Body of pancreas (tissue), 4 donors: ENCODE results near the gene FOXP1. TPM values are rescaled to one million over a fixed set of nuclear protein-coding genes. Genes with fewer than 3 reads are reported as not detected.

ENCODE experiments used
- ATAC-seq: fragments of 150-250 bp; one replicate; pipeline ENCODE4 v1.9.1; 2016
- DNase-seq, 4 donors: peaks; one replicate each; pipeline ENCODE4 v3.0.0-alpha.2; 2019
- H3K27ac ChIP-seq, 4 donors: fragments of 200-600 bp; sonication (generic); 1 replicate in 3 of 4; 2 replicates in 1 of 4; pipeline versions ENCODE4 v1.5.1 to v1.6.1; 2016 to 2019; ENCODE audit warnings: mild to moderate bottlenecking in 1 of 4, mixed read lengths in 1 of 4, moderate library complexity in 1 of 4
- H3K27me3 ChIP-seq, 2 donors: fragments of 200-600 bp; sonication (generic); one replicate each; pipeline ENCODE4 v1.6.0; 2016; ENCODE audit warnings: mild to moderate bottlenecking in 1 of 2
- H3K36me3 ChIP-seq, 2 donors: fragments of 200-600 bp; sonication (generic); replicated peaks in 1 of 2; 2 replicates each; pipeline ENCODE4 v1.5.1; 2016; ENCODE audit warnings: low read depth in 2 of 2; ENCODE audit not compliant: insufficient read depth in 1 of 2
- H3K4me1 ChIP-seq: fragments of 200-600 bp; sonication (generic); one replicate; pipeline ENCODE4 v1.6.0; 2016
- H3K4me3 ChIP-seq, 2 donors: fragments of 200-600 bp; sonication (generic); 1 replicate in 1 of 2; 2 replicates in 1 of 2; pipeline ENCODE4 v1.5.1; 2016 to 2019
- H3K9me3 ChIP-seq, 3 donors: fragments of 200-600 bp; sonication (generic); 1 replicate in 2 of 3; 2 replicates in 1 of 3; pipeline ENCODE4 v1.5.1; 2016
- POLR2A ChIP-seq, 3 donors: fragments of 450-650 bp; IDR thresholded peaks; one replicate each; pipeline ENCODE4 v1.6.1; 2016; ENCODE audit warnings: antibody characterized with exemption in 3 of 3, mild to moderate bottlenecking in 2 of 3
- WGBS, 2 donors: methylation state at CpG; one replicate each; pipeline ENCODE4 v1.1.5; 2017; 5-methylcytosine and 5-hydroxymethylcytosine counted together
- intact Hi-C: fragments of 100-400 bp; cut with DNase I; formaldehyde crosslinking; loops from one replicate; pipeline ENCODE4 v1.15.1; 2023
- total RNA-seq, 2 donors: library from RNA; depleted of rRNA; stranded (reverse); fragments of >200 nt; gene quantifications; one replicate each; pipeline ENCODE4 v1.1.0, GENCODE V29; 2016
- TF ChIP-seq, protein P1 (sequence below), 7 experiments: fragments of 450-650 bp in 4 of 7; fragments of 200-600 bp in 3 of 7; sonication (generic) in 3 of 7; IDR thresholded peaks; one replicate each; pipeline ENCODE4 v1.5.1; 2016 to 2019; ENCODE audit warnings: antibody characterized with exemption in 7 of 7

Gene FOXP1
- total RNA-seq, 2 donors from 2014 or later = 85.7 to 86.1 TPM

DNA sequence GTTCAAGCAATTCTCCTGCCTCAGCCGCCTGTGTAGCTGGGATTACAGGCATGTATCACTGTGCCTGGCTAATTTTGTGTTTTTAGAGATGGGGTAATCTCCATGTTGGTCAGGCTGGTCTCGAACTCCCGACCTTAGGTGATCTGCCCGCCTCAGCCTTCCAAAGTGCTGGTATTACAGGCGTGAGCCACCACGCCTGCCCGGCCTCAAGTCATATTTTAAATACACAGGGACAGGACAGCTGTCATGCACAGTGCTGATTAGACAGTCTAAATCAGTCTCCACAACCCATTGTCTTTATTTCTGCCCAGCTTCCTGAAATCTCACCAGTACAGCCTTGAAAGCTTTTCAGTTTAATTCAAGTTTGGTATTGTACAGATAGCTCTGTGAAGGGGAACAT lies 587.4 kb downstream of the FOXP1 start:
- ATAC-seq = no peak
- no peaks in the 10 kb centered on the region for H3K36me3 ChIP-seq
- no peak for TF ChIP-seq POLR2A (IDR thresholded peaks at IDR 0.05)
- TF ChIP-seq, protein P1, sequence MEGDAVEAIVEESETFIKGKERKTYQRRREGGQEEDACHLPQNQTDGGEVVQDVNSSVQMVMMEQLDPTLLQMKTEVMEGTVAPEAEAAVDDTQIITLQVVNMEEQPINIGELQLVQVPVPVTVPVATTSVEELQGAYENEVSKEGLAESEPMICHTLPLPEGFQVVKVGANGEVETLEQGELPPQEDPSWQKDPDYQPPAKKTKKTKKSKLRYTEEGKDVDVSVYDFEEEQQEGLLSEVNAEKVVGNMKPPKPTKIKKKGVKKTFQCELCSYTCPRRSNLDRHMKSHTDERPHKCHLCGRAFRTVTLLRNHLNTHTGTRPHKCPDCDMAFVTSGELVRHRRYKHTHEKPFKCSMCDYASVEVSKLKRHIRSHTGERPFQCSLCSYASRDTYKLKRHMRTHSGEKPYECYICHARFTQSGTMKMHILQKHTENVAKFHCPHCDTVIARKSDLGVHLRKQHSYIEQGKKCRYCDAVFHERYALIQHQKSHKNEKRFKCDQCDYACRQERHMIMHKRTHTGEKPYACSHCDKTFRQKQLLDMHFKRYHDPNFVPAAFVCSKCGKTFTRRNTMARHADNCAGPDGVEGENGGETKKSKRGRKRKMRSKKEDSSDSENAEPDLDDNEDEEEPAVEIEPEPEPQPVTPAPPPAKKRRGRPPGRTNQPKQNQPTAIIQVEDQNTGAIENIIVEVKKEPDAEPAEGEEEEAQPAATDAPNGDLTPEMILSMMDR (IDR thresholded peaks at IDR 0.05) = no peak
- no peaks in the 10 kb centered on the region for H3K27me3 ChIP-seq
- no peak overlapping the region for H3K4me3 ChIP-seq
- WGBS, 2 donors = 96 to 98% methylated on average over 7 of the region's 7 CpGs
- intact Hi-C loops = loop anchor here (10.0 kb wide), 1 partner anchor 389 kb away; no protein-coding TSS in a partner anchor
- no peak for DNase-seq
- H3K9me3 ChIP-seq = no peaks in the 10 kb centered on the region
- no peak overlapping the region for H3K27ac ChIP-seq
- no peaks in the 10 kb centered on the region for H3K4me1 ChIP-seq

DNA sequence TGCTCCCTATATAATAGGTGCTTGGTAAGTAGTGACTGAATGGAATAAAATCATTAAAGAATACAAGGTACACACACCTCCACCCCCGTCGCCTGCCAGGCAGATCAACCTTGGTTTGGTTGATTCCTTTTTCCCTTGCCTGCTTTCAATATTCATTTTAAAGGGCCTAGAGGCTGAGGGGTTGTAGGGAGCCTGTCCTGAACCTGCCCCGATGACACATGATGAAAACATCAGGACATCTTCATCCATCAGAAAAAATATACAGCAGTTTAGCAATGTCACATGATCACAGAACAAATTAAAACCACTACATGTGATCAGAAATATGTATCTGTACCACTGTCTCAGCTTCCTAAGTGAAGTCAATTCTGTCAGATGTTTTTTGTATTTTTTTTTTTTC lies 588.9 kb downstream of the FOXP1 start:
- DNase-seq (no peak), ATAC-seq (no peak)
- Histone ChIP-seq H3K4me3 (no peak overlapping the region), H3K27me3 (no peaks in the 10 kb centered on the region), H3K27ac (no peak overlapping the region), H3K36me3 (no peaks in the 10 kb centered on the region), H3K4me1 (peaks cover 3% of the 10 kb centered on the region), H3K9me3 (no peaks in the 10 kb centered on the region)
- TF ChIP-seq POLR2A (IDR thresholded peaks at IDR 0.05) = no peak
- TF ChIP-seq, protein P1 (IDR thresholded peaks at IDR 0.05) = no peak
- 95 to 98% methylated on average over 3 of the region's 3 CpGs for WGBS, 2 donors
- intact Hi-C loops = loop anchor here (10.0 kb wide), 1 partner anchor 390 kb away; no protein-coding TSS in a partner anchor

DNA sequence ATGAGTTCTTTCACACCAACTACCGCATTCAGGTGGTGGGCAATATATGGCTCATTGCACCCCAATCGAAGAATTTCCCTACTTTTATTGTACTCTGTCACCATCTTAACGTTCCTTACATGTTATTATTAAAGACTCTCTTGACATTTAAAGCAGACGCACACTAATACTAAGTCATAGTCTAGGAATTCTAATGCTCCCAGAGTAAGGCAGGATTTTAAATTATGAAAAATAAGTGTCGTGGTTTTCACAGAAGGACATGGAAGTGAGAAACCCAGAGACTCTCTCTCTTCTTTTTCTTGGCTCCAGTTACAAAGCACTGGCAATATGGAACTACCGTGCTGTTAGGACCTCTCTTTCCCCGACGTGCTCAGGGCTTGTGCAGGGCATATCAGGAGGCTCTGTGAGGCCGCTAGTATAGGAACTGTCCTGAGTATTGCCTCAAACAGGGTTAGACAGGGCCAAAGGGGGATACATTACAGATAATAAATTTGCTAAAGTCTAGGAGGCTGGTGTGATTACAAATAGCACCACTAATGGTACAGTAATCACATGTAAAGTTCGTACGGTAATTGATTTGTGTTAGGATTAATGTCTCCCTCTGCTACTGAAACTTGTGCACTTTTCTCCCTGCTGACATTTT lies 590.8 kb downstream of the FOXP1 start:
- H3K27ac ChIP-seq = no peak overlapping the region
- intact Hi-C loops = loop anchor here (10.0 kb wide), 1 partner anchor 392 kb away; no protein-coding TSS in a partner anchor

DNA sequence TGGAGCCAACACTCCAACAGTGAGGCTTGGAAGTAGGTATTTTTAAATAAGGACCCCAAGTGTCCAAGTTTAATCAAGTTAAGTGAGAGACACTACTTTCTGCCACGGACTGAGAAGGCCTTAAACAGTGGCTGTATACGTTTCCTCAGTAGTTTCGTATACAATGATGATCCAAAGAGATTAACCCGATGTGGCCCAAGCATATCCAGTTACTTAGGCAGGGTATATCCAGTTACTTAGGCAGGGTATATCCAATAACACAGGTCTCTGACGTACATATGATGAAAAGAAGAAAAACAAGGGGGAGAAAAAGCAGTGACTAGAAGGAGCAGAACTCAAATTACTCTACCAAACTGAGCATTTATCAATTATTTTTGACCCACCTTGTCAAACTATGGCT lies 591.4 kb downstream of the FOXP1 start:
- H3K27me3 ChIP-seq = no peaks in the 10 kb centered on the region
- ATAC-seq (no peak), DNase-seq (no peak)
- no peak overlapping the region for H3K4me3 ChIP-seq
- peaks cover 0 to 7% of the 10 kb centered on the region in 2 donors for H3K36me3 ChIP-seq
- H3K9me3 ChIP-seq = no peaks in the 10 kb centered on the region
- TF ChIP-seq, protein P1 (IDR thresholded peaks at IDR 0.05) = no peak
- TF ChIP-seq POLR2A (IDR thresholded peaks at IDR 0.05) = no peak
- intact Hi-C loops = loop anchor here (10.0 kb wide), 1 partner anchor 393 kb away; no protein-coding TSS in a partner anchor
- peaks cover 4% of the 10 kb centered on the region for H3K4me1 ChIP-seq
- no peak overlapping the region for H3K27ac ChIP-seq
- WGBS, 2 donors = 93 to 97% methylated on average over 5 of the region's 5 CpGs

More for the DNA sequence above, 590.8 kb downstream of the FOXP1 start:
- ATAC-seq (no peak), DNase-seq (no peak)
- WGBS, 2 donors = 90 to 93% methylated on average over 11 of the region's 11 CpGs
- Histone ChIP-seq H3K4me3 (no peak overlapping the region), H3K4me1 (peaks cover 4% of the 10 kb centered on the region), H3K36me3 (peaks cover 0 to 2% of the 10 kb centered on the region in 2 donors), H3K9me3 (no peaks in the 10 kb centered on the region), H3K27me3 (no peaks in the 10 kb centered on the region)
- TF ChIP-seq POLR2A (IDR thresholded peaks at IDR 0.05) = no peak
- TF ChIP-seq, protein P1 (IDR thresholded peaks at IDR 0.05) = no peak

DNA sequence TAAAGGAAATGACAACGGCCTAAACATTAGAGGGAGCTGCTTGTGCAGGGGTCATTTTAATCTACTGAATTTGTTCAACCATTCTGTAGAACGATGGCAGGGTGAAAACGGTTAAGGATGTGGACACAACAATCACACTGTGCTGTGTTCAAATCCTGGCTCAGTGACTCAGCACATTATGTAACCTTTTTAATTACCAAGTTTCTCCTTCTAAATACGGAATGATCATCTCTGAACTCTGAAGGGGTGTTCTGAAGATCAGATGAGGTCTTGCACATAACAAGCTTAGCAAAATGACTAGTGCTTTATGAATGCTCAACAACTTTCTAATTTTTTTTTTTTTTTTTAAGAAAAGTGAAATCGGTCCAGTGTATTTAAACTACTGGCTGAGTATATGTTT lies 592.8 kb downstream of the FOXP1 start:
- Histone ChIP-seq H3K27ac (no peak overlapping the region), H3K4me1 (peaks cover 4% of the 10 kb centered on the region), H3K27me3 (no peaks in the 10 kb centered on the region), H3K9me3 (no peaks in the 10 kb centered on the region), H3K4me3 (no peak overlapping the region), H3K36me3 (peaks cover 0 to 12% of the 10 kb centered on the region in 2 donors)
- 86 to 92% methylated on average over 5 of the region's 5 CpGs for WGBS, 2 donors
- TF ChIP-seq, protein P1 (IDR thresholded peaks at IDR 0.05) = no peak
- no peak for TF ChIP-seq POLR2A (IDR thresholded peaks at IDR 0.05)
- intact Hi-C loops = loop anchor here (10.0 kb wide), 1 partner anchor 394 kb away; no protein-coding TSS in a partner anchor
- ATAC-seq (no peak), DNase-seq (no peak)
